Erythroblast (primary cell): ENCODE measurements around the gene NME7.

Experiments used
- GATA1 ChIP-seq: IDR thresholded peaks from 2 replicates; pipeline ENCODE4 v1.6.1; 2011; ENCODE audit warnings: low read depth, mild to moderate bottlenecking, control low read depth, low read length, moderate library complexity
- POLR2A ChIP-seq: IDR thresholded peaks from 2 replicates; pipeline ENCODE4 v1.6.1; 2011; ENCODE audit warnings: mild to moderate bottlenecking, low read length

DNA sequence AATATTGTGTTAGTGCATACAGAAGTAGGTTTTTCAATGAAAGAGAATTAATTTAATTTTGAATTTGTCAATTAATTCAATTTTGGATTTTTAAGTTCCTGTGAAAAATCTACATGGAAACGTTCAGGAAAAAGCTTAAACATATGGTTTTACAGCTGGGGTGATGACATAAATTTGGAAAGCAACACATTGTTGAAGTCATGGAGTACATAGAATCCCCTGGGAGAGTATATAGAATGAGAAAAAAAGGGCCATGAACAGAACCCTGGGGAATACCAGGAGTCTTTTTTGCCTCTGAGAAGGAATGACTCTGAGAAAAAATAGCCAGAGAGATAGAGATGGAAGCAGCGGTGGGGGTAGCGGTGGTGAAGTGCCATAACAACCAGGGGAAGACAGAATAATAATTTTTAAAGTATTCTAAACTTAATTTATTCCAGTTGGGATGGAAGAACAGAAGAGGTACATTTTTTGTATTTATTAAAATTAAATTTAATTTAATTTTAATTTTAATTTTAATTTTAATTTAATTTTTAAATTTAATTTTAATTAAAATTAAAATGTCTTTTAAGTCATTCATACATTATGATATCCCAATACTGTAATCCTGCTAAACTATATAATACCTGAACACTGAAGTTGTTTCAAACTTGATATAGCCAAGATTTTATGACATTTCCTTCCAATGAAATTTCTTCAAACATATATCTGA lies 48.9 kb downstream of the NME7 start:
- no peak for TF ChIP-seq POLR2A
- TF ChIP-seq GATA1: no peak
